Thyroid gland (tissue), 4 donors: ENCODE data around the gene ACAN. TPM values are rescaled to one million over a fixed set of nuclear protein-coding genes. Genes with fewer than 3 reads are reported as not detected.

Experiments used
- DNase-seq, 2 donors: peaks; one replicate each; pipeline ENCODE4 v3.0.0-alpha.2; 2019
- H3K27ac ChIP-seq, 3 donors: fragments of 200-600 bp; sonication (generic); 1 replicate in 2 of 3; 2 replicates in 1 of 3; pipeline ENCODE4 v1.5.1; 2016 to 2019; ENCODE audit warnings: mild to moderate bottlenecking in 1 of 3, moderate library complexity in 1 of 3
- H3K27me3 ChIP-seq: fragments of 200-600 bp; sonication (generic); one replicate; pipeline ENCODE4 v1.5.1; 2019
- H3K36me3 ChIP-seq, 2 donors: fragments of 200-600 bp; sonication (generic); one replicate each; pipeline ENCODE4 v1.5.1; 2016 to 2019
- H3K4me1 ChIP-seq, 2 donors: fragments of 200-600 bp; sonication (generic); one replicate each; pipeline ENCODE4 v1.5.1; 2017 to 2019
- H3K4me3 ChIP-seq, 3 donors: fragments of 200-600 bp; sonication (generic); replicated peaks in 1 of 3; 1 replicate in 2 of 3; 2 replicates in 1 of 3; pipeline ENCODE4 v1.5.1; 2016; ENCODE audit warnings: mild to moderate bottlenecking in 1 of 3
- H3K9me3 ChIP-seq: fragments of 200-600 bp; sonication (generic); one replicate; pipeline ENCODE4 v1.5.1; 2017
- CTCF ChIP-seq, 6 experiments: fragments of 200-600 bp in 3 of 6; fragments of 450-650 bp in 3 of 6; sonication (generic) in 3 of 6; IDR thresholded peaks; one replicate each; pipeline ENCODE4 v1.5.1; 2016 to 2019; ENCODE audit warnings: antibody characterized with exemption in 6 of 6, mild to moderate bottlenecking in 2 of 6, inconsistent platforms in 1 of 6, moderate library complexity in 1 of 6
- POLR2A ChIP-seq, 2 donors: fragments of 450-650 bp; IDR thresholded peaks; one replicate each; pipeline ENCODE4 v1.6.1; 2017; ENCODE audit warnings: antibody characterized with exemption in 2 of 2, mild to moderate bottlenecking in 2 of 2, moderate library complexity in 1 of 2
- WGBS, 2 donors: methylation state at CpG; one replicate each; pipeline ENCODE4 v1.1.5; 2017; 5-methylcytosine and 5-hydroxymethylcytosine counted together
- intact Hi-C: fragments of 100-400 bp; cut with DNase I; formaldehyde crosslinking; loops from one replicate; pipeline ENCODE4 v1.15.1; 2023
- total RNA-seq, 4 donors: library from RNA; depleted of rRNA; stranded (reverse); fragments of >200 nt; gene quantifications; one replicate each; pipeline ENCODE4 v1.2.3, GENCODE V29; 2016

ACAN gene
- total RNA-seq, 4 donors from 2014 or later: 0.13 to 0.73 (median 0.25) TPM; not detected in 1

- DNase-seq: no peak
- Histone ChIP-seq H3K4me3 (no peak overlapping the region), H3K27ac (no peak overlapping the region), H3K27me3 (no peaks in the 10 kb centered on the region), H3K4me1 (no peaks in the 10 kb centered on the region), H3K9me3 (no peaks in the 10 kb centered on the region), H3K36me3 (no peaks in the 10 kb centered on the region)
- intact Hi-C loops: no loop called here
- TF ChIP-seq CTCF (IDR thresholded peaks at IDR 0.05) (no peak), POLR2A (IDR thresholded peaks at IDR 0.05) (no peak)
- 63 to 73% methylated on average over 5 of the region's 5 CpGs for WGBS, 2 donors
These were observed 41.6 kb downstream of the ACAN start for GRCh38 chr15:88844749-88845386.

DNA sequence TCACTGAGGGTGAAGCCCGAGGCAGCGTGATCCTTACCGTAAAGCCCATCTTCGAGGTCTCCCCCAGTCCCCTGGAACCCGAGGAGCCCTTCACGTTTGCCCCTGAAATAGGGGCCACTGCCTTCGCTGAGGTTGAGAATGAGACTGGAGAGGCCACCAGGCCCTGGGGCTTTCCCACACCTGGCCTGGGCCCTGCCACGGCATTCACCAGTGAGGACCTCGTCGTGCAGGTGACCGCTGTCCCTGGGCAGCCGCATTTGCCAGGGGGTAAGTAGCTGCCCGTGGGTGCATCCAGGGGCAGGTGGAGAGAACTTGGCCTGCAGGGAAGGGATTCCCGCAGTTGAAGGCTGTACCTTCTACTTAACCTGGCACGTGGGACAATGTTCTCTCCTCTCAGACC, 42.4 kb downstream of the ACAN start:
- intact Hi-C loops: no loop called here
- TF ChIP-seq CTCF (IDR thresholded peaks at IDR 0.05): no peak
- no peak for TF ChIP-seq POLR2A (IDR thresholded peaks at IDR 0.05)
- Histone ChIP-seq H3K27me3 (no peaks in the 10 kb centered on the region), H3K27ac (no peak overlapping the region), H3K9me3 (no peaks in the 10 kb centered on the region), H3K4me1 (no peaks in the 10 kb centered on the region), H3K36me3 (no peaks in the 10 kb centered on the region), H3K4me3 (no peak overlapping the region)
- DNase-seq: no peak
- WGBS, 2 donors: 92% methylated on average over 14 to 15 of the region's 15 CpGs

GRCh38 chr15:88847144-88847543, 43.9 kb downstream of the ACAN start:
- H3K27ac ChIP-seq: no peak overlapping the region
- H3K27me3 ChIP-seq: no peaks in the 10 kb centered on the region
- no peaks in the 10 kb centered on the region for H3K36me3 ChIP-seq
- no peak for DNase-seq
- no peaks in the 10 kb centered on the region for H3K9me3 ChIP-seq
- no peak for TF ChIP-seq POLR2A (IDR thresholded peaks at IDR 0.05)
- no peak for TF ChIP-seq CTCF (IDR thresholded peaks at IDR 0.05)
- H3K4me3 ChIP-seq: no peak overlapping the region
- WGBS, 2 donors: 82 to 95% methylated on average over 14 to 15 of the region's 20 CpGs
- intact Hi-C loops: no loop called here
- no peaks in the 10 kb centered on the region for H3K4me1 ChIP-seq

DNA sequence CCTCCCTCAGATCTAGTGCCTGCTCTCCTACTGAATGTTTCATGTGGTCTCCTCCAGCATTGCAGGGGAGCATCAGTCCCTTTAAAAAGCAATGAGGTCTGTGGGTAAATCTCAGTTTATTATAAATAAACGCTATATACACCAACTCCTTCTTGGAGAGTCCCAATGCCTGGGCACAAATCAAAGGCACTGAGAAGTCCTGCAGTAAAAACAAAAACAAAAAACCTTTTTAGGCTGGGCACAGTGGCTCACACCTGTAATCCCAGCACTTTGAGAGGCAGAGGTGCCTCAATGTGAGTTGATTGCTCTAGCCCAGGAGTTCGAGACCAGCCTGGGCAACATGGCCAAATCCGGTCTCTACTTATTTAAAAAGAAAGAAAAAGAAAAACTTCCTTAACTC, 45.0 kb downstream of the ACAN start:
- intact Hi-C loops: no loop called here
- 90 to 92% methylated on average over 3 of the region's 3 CpGs for WGBS, 2 donors
- H3K4me3 ChIP-seq: no peak overlapping the region
- no peaks in the 10 kb centered on the region for H3K9me3 ChIP-seq
- H3K27ac ChIP-seq: no peak overlapping the region
- no peaks in the 10 kb centered on the region for H3K36me3 ChIP-seq
- H3K4me1 ChIP-seq: no peaks in the 10 kb centered on the region
- no peak for TF ChIP-seq CTCF (IDR thresholded peaks at IDR 0.05)
- TF ChIP-seq POLR2A (IDR thresholded peaks at IDR 0.05): no peak
- no peaks in the 10 kb centered on the region for H3K27me3 ChIP-seq
- no peak for DNase-seq

DNA sequence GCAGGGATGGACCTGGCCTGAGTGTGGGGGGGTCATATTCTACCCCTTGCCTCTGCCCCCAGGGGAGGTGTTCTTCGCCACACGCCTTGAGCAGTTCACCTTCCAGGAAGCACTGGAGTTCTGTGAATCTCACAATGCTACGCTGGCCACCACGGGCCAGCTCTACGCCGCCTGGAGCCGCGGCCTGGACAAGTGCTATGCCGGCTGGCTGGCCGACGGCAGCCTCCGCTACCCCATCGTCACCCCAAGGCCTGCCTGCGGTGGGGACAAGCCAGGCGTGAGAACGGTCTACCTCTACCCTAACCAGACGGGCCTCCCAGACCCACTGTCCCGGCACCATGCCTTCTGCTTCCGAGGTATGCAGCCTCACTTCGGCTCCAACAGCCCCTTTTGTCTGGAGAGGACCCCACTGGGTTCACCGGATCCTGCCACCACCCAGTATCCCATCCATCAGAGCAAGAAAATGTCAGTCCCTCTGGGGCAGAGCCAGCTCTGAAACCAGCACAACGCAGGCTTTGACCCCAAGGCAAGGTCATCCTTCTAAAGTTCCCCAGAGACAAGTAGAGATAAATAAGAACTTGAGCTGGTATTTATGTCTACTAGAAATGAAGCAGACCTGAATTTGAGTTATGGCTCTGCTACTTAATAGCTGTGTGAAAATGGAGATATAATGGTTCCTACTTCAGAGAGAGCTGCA, 46.3 kb downstream of the ACAN start:
- Histone ChIP-seq H3K36me3 (no peaks in the 10 kb centered on the region), H3K4me3 (no peak overlapping the region), H3K27ac (no peak overlapping the region), H3K9me3 (no peaks in the 10 kb centered on the region), H3K27me3 (no peaks in the 10 kb centered on the region), H3K4me1 (no peaks in the 10 kb centered on the region)
- intact Hi-C loops: no loop called here
- no peak for DNase-seq
- TF ChIP-seq POLR2A (IDR thresholded peaks at IDR 0.05): no peak
- TF ChIP-seq CTCF (IDR thresholded peaks at IDR 0.05): no peak
- WGBS, 2 donors: 37 to 79% methylated on average over 2 to 22 of the region's 22 CpGs
